SK-N-SH (cell line): ENCODE data around the gene HMG20A. TPM values are rescaled to one million over a fixed set of nuclear protein-coding genes. Genes with fewer than 3 reads are reported as not detected.

Experiments used
- CTCF ChIA-PET: fragments of 300-600, 350-600 bp; formaldehyde crosslinking; extraction: SDS; loops from one replicate; lab custom pipeline; 2021; lab: Yijun Ruan, JAX
- POLR2A ChIA-PET: fragments of 350-600 bp; sonication (Branson Sonifier 250); formaldehyde crosslinking; extraction: SDS; loops from one replicate; lab custom pipeline; 2020; ENCODE audit warnings: antibody characterized with exemption, inconsistent platforms; lab: Yijun Ruan, JAX
- DNase-seq: peaks from one replicate; pipeline ENCODE4 v3.0.0; 2012
- H2AFZ ChIP-seq: fragments of 200-600 bp; sonication (generic); 2 replicates; pipeline ENCODE4 v1.8.1; 2016; ENCODE audit warnings: antibody characterized with exemption, mild to moderate bottlenecking, low read depth
- H3F3A ChIP-seq: fragments of 200-600 bp; sonication (generic); replicated peaks from 2 replicates; pipeline ENCODE3; 2016; ENCODE audit warnings: antibody characterized with exemption, mild to moderate bottlenecking; ENCODE audit not compliant: insufficient read depth
- H3K27ac ChIP-seq, 2 experiments: fragments of 200-500 bp in 1 of 2; fragments of 200-600 bp in 1 of 2; sonication (Bioruptor generic) in 1 of 2; sonication (generic), shearing (Covaris generic) in 1 of 2; 2 replicates each; pipeline versions ENCODE4 v1.5.1 to v1.6.1; 2014 to 2016; ENCODE audit warnings: low read depth in 2 of 2, inconsistent platforms in 1 of 2, low read length in 1 of 2, mild to moderate bottlenecking in 1 of 2, mixed read lengths in 1 of 2
- H3K27me3 ChIP-seq: fragments of 200-600 bp; sonication (generic), shearing (Covaris generic); 2 replicates; pipeline ENCODE4 v1.6.1; 2016; ENCODE audit warnings: mixed run types; ENCODE audit not compliant: insufficient read depth
- H3K36me3 ChIP-seq, 2 experiments: fragments of 200-500 bp in 1 of 2; fragments of 200-600 bp in 1 of 2; sonication (Bioruptor generic) in 1 of 2; sonication (generic) in 1 of 2; replicated peaks in 1 of 2; 2 replicates each; pipeline versions ENCODE3 to v1.5.1; 2014 to 2016; ENCODE audit warnings: low read length in 1 of 2, mild to moderate bottlenecking in 1 of 2; ENCODE audit not compliant: insufficient read depth in 2 of 2, control insufficient read depth in 1 of 2
- H3K4me1 ChIP-seq, 2 experiments: fragments of 200-500 bp in 1 of 2; fragments of 200-600 bp in 1 of 2; sonication (Bioruptor generic) in 1 of 2; sonication (generic), shearing (Covaris generic) in 1 of 2; 2 replicates each; pipeline versions ENCODE4 v1.5.1 to v1.6.1; 2014 to 2016; ENCODE audit warnings: low read depth in 1 of 2, low read length in 1 of 2, mixed run types in 1 of 2; ENCODE audit not compliant: insufficient read depth in 2 of 2, control insufficient read depth in 1 of 2
- H3K4me2 ChIP-seq: fragments of 200-600 bp; sonication (generic), shearing (Covaris generic); 2 replicates; pipeline ENCODE4 v1.6.1; 2017; ENCODE audit warnings: mixed run types
- H3K4me3 ChIP-seq, 2 experiments: fragments of 200-500 bp in 1 of 2; fragments of 200-600 bp in 1 of 2; sonication (Bioruptor generic) in 1 of 2; sonication (generic), shearing (Covaris generic) in 1 of 2; 2 replicates each; pipeline versions ENCODE4 v1.5.1 to v1.8.1; 2014 to 2016; ENCODE audit warnings: low read depth in 2 of 2, inconsistent platforms in 1 of 2, low read length in 1 of 2, mild to moderate bottlenecking in 1 of 2, mixed read lengths in 1 of 2, moderate library complexity in 1 of 2
- H3K79me2 ChIP-seq: fragments of 200-600 bp; sonication (generic); 2 replicates; pipeline ENCODE4 v1.8.1; 2017; ENCODE audit warnings: mild to moderate bottlenecking; ENCODE audit not compliant: insufficient read depth
- H3K9ac ChIP-seq: fragments of 200-600 bp; sonication (generic); 2 replicates; pipeline ENCODE4 v1.6.1; 2017; ENCODE audit warnings: mixed run types
- H3K9me2 ChIP-seq: fragments of 200-600 bp; sonication (generic); 2 replicates; pipeline ENCODE4 v1.6.1; 2017; ENCODE audit warnings: mixed run types
- H3K9me3 ChIP-seq: fragments of 200-600 bp; sonication (generic); 2 replicates; pipeline ENCODE4 v1.6.1; 2017; ENCODE audit warnings: mixed run types, mild to moderate bottlenecking, moderate library complexity
- H4K20me1 ChIP-seq: fragments of 200-600 bp; sonication (generic); 2 replicates; pipeline ENCODE4 v1.6.1; 2017; ENCODE audit warnings: mild to moderate bottlenecking, mixed run types; ENCODE audit not compliant: insufficient read depth
- ELF1 ChIP-seq: IDR thresholded peaks from 2 replicates; pipeline ENCODE4 v1.4.0; 2012
- EZH2phosphoT487 ChIP-seq: fragments of 200-600 bp; sonication (generic); IDR thresholded peaks from 2 replicates; pipeline ENCODE4 v1.6.1; 2017; ENCODE audit warnings: low read depth, mixed run types, mild to moderate bottlenecking, antibody characterized with exemption, moderate library complexity, borderline replicate concordance
- FOSL2 ChIP-seq: IDR thresholded peaks from 2 replicates; pipeline ENCODE4 v1.4.0; 2012; ENCODE audit warnings: low read depth, mild to moderate bottlenecking, moderate library complexity, borderline replicate concordance
- NRF1 ChIP-seq: IDR thresholded peaks from 2 replicates; pipeline ENCODE4 v1.6.1; 2012; ENCODE audit warnings: low read depth, mild to moderate bottlenecking, low read length
- PBX3 ChIP-seq: IDR thresholded peaks from 2 replicates; pipeline ENCODE4; 2012
- RCOR1 ChIP-seq: fragments of 150-350 bp; IDR thresholded peaks from 2 replicates; pipeline ENCODE4 v1.6.1; 2017; ENCODE audit warnings: antibody characterized with exemption, low read length
- RFX5 ChIP-seq: IDR thresholded peaks from 2 replicates; pipeline ENCODE4 v1.6.1; 2012; ENCODE audit warnings: mild to moderate bottlenecking, improper control_type of control experiment, low read length
- TCF12 ChIP-seq: IDR thresholded peaks from 2 replicates; pipeline ENCODE4 v1.4.0; 2012
- USF2 ChIP-seq: fragments of 150-350 bp; IDR thresholded peaks from 2 replicates; pipeline ENCODE4 v1.6.1; 2017; ENCODE audit warnings: antibody characterized with exemption, low read length, low read depth, borderline replicate concordance
- ZBTB33 ChIP-seq: IDR thresholded peaks from 2 replicates; pipeline ENCODE4 v1.4.0; 2012; ENCODE audit warnings: low read depth, borderline replicate concordance
- WGBS: methylation state at CpG from one replicate; pipeline ENCODE4 v1.1.6; 2017; ENCODE audit warnings: low lambda C conversion rate; 5-methylcytosine and 5-hydroxymethylcytosine counted together
- polyA plus RNA-seq, 3 experiments: library from polyadenylated mRNA; depleted of rRNA; stranded (reverse); fragments of >200 nt; gene quantifications; 2 replicates each; pipeline ENCODE4 v1.2.3, GENCODE V29; 2012

Gene HMG20A
- polyA plus RNA-seq, 1 of the 3 experiments (the other 2 are of a cell fraction): 27.7 TPM

- H3K79me2 ChIP-seq: peaks cover 7% of the 10 kb centered on the region; the same call in 1 of the 2 replicates
- WGBS: 95% methylated on average over 1 of the region's 1 CpG
- H2AFZ ChIP-seq: no peak overlapping the region
- no peak for DNase-seq
- no peak overlapping the region for H3K9ac ChIP-seq
- H3F3A ChIP-seq: peaks cover 4% of the 10 kb centered on the region
- no peak for TF ChIP-seq EZH2phosphoT487
- H3K4me1 ChIP-seq: no peaks in the 10 kb centered on the region; a peak in 1 of 4 replicates
- no peaks in the 10 kb centered on the region for H4K20me1 ChIP-seq
- peaks cover 57 to 68% of the 10 kb centered on the region in 2 experiments for H3K36me3 ChIP-seq
- H3K27me3 ChIP-seq: no peaks in the 10 kb centered on the region
- ChIA-PET CTCF (no interaction called here), POLR2A (no interaction called here)
- H3K27ac ChIP-seq: no peak overlapping the region
- no peaks in the 10 kb centered on the region for H3K9me3 ChIP-seq
- H3K9me2 ChIP-seq: no peaks in the 10 kb centered on the region
- no peak overlapping the region for H3K4me3 ChIP-seq
- no peak overlapping the region for H3K4me2 ChIP-seq
Observed at GRCh38 chr15:77466521-77466920, 45.8 kb downstream of the HMG20A start.

DNA sequence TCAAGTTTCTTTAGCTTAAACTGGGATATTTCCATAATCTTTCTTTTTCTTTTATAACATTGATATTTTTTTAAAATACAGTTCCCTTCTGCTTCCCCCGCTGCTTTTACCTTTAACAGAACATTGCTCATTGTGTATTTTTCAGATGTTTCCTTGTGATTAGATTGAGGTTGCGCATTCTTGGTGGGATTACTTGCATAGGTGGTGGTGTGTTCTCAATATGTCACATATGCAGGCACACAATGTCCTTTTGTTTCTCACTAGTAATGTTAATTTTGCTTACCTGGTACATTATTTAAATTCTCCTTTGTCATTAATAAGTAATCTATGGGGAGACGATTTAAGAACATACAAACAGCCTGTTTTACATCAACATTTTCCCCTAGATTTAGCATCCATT is 48.2 kb downstream of the HMG20A start:
- Histone ChIP-seq H3K79me2 (no peaks in the 10 kb centered on the region), H3K9me2 (no peaks in the 10 kb centered on the region), H3K9me3 (no peaks in the 10 kb centered on the region), H3K9ac (no peak overlapping the region), H3K36me3 (peaks cover 68 to 77% of the 10 kb centered on the region in 2 experiments), H3K4me1 (peaks cover 0 to 5% of the 10 kb centered on the region in 2 experiments; a peak in 2 of 4 replicates), H4K20me1 (no peaks in the 10 kb centered on the region), H3K4me3 (no peak overlapping the region), H3K27me3 (no peaks in the 10 kb centered on the region), H3K4me2 (no peak overlapping the region), H3K27ac (no peak overlapping the region), H3F3A (peaks cover 4% of the 10 kb centered on the region), H2AFZ (no peak overlapping the region)
- DNase-seq: no peak
- TF ChIP-seq ELF1 (no peak), ZBTB33 (no peak), TCF12 (no peak), FOSL2 (no peak), NRF1 (no peak), USF2 (no peak), PBX3 (no peak), RFX5 (no peak), RCOR1 (no peak)
- 87% methylated on average over 3 of the region's 3 CpGs for WGBS
- ChIA-PET CTCF (interaction anchor here (1.5 kb wide), 1 partner anchor 28 kb away, joined by 6 read pairs; no protein-coding TSS in a partner anchor), POLR2A (no interaction called here)
